ENCODE measurements around the gene SEPTIN1.

DNA sequence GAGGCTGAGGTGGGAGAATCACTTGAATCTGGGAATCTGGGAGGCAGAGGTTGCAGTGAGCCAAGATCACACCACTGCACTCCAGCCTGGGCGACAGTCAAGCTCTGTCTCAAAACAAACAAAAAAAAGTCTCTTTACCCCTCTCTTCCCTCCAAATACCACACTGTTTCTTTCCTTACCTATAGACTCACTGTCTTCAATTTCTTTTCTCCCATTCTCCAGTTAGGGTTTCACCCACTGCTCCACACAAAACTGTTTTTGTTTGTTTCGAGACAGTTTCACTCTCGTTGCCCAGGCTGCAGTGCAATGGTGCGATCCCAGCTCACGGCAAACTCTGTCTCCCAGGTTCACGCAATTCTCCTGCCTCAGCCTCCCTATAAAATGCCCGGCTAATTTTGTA, 21.2 kb downstream of the SEPTIN1 start:
- TF ChIP-seq, protein P1, sequence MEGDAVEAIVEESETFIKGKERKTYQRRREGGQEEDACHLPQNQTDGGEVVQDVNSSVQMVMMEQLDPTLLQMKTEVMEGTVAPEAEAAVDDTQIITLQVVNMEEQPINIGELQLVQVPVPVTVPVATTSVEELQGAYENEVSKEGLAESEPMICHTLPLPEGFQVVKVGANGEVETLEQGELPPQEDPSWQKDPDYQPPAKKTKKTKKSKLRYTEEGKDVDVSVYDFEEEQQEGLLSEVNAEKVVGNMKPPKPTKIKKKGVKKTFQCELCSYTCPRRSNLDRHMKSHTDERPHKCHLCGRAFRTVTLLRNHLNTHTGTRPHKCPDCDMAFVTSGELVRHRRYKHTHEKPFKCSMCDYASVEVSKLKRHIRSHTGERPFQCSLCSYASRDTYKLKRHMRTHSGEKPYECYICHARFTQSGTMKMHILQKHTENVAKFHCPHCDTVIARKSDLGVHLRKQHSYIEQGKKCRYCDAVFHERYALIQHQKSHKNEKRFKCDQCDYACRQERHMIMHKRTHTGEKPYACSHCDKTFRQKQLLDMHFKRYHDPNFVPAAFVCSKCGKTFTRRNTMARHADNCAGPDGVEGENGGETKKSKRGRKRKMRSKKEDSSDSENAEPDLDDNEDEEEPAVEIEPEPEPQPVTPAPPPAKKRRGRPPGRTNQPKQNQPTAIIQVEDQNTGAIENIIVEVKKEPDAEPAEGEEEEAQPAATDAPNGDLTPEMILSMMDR (IDR thresholded peaks at IDR 0.05; ENCODE audit: low read length): no peak
- no peak for TF ChIP-seq EZH2 (IDR thresholded peaks at IDR 0.05; ENCODE audit: borderline replicate concordance, low read length)

Data from OCI-LY1 (cell line).